Activated CD4-positive, alpha-beta memory T cell treated with anti-CD3 and anti-CD28 coated beads for 36 hours (primary cell): ENCODE data around the gene TRAPPC12. TPM values are rescaled to one million over a fixed set of nuclear protein-coding genes. Genes with fewer than 3 reads are reported as not detected.
"Not testable (repeated sequence)": the region's sequence is repeated elsewhere in the genome, so short reads cannot be mapped to it uniquely, and the experiment has no call there.

Experiments
- CTCF ChIA-PET: fragments of 350-600 bp; sonication (Branson Sonifier 250); formaldehyde crosslinking; loops from one replicate; lab custom pipeline; 2021; ENCODE audit warnings: antibody characterized with exemption, inconsistent platforms; lab: Charles Lee
- POLR2A ChIA-PET: fragments of 350-600 bp; sonication (Branson Sonifier 250); formaldehyde crosslinking; loops from one replicate; lab custom pipeline; 2021; ENCODE audit warnings: antibody characterized with exemption; lab: Charles Lee
- DNase-seq: peaks from one replicate; pipeline ENCODE4 v3.0.0-alpha.2; 2020
- H3K27ac Mint-ChIP-seq: one replicate; pipeline ENCODE4 v1.8.0; 2021; ENCODE audit warnings: mixed read lengths
- H3K27me3 Mint-ChIP-seq: one replicate; pipeline ENCODE4 v1.8.0; 2021; ENCODE audit warnings: mixed read lengths
- H3K36me3 Mint-ChIP-seq: one replicate; pipeline ENCODE4 v1.8.0; 2021; ENCODE audit warnings: mixed read lengths
- H3K4me1 Mint-ChIP-seq: one replicate; pipeline ENCODE4 v1.8.0; 2021; ENCODE audit warnings: low read depth, mixed read lengths
- H3K4me3 Mint-ChIP-seq: one replicate; pipeline ENCODE4 v1.8.0; 2021; ENCODE audit warnings: mild to moderate bottlenecking, mixed read lengths
- H3K9me3 Mint-ChIP-seq: one replicate; pipeline ENCODE4 v1.8.0; 2021; ENCODE audit warnings: mixed read lengths
- intact Hi-C: fragments of 100-400 bp; cut with micrococcal nuclease; formaldehyde crosslinking; loops from one replicate; pipeline ENCODE4 v1.15.1; 2023
- total RNA-seq, 2 experiments: library from RNA; stranded (reverse); gene quantifications; one replicate each; pipeline ENCODE4 v1.2.3, GENCODE V29; 2021

The TRAPPC12 gene
- total RNA-seq, 2 experiments from 2014 or later: 61.4 to 64.3 TPM

DNA sequence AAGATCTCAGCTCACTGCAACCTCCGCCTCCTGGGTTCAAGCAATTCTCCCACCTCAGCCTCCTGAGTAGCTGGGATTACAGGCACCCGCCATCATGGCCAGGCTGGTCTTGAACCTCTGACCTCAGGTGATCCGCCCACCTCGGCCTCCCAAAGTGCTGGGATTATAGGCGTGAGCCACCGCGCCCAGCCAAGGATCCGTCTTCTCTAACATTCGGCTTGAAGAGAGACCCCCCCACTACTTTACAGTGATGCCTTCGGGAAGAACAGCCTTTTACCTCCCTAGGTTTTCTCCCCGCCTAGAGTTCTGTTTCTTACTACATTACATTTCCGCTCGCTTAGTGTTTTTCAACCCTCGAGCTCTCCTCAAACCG lies 117.2 kb downstream of the TRAPPC12 start:
- CTCF ChIA-PET, H3K4me1 Mint-ChIP-seq, DNase-seq, H3K9me3 Mint-ChIP-seq, POLR2A ChIA-PET, H3K27me3 Mint-ChIP-seq, H3K4me3 Mint-ChIP-seq, H3K27ac Mint-ChIP-seq, intact Hi-C loops: not testable (repeated sequence)
- H3K36me3 Mint-ChIP-seq: peaks cover 29% of the 10 kb centered on the region

DNA sequence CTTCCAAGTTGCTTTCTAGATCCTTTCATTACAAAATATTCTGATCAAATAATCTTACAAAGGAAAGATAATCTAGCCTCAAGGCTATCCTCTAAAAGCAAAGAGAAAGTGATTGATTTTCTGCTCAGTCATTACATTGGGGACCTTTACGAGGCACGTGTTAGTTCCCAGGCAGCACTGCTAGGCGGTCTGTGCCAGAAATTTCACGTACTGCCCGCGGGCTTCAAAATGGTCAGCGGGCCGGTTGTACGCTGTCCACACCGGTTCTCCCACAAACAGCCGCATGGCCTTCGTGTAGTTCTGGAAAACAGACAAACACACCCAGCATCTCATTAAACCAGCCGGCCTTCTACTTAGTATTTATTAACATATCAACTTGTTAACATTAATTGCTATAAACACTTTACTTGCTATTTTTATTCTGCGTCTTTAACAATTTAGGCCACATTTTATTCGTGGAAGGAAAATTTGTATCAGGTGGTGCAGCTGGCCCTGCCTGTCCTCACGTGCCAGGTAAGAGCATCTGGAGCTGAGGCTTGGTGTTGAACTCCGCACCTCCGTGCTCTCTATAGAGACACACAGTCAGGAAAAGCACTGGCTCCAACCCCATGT lies 119.4 kb downstream of the TRAPPC12 start:
- H3K27me3 Mint-ChIP-seq: no peaks in the 10 kb centered on the region
- DNase-seq: no peak
- H3K36me3 Mint-ChIP-seq: peaks cover 36% of the 10 kb centered on the region
- CTCF ChIA-PET: no interaction called here
- POLR2A ChIA-PET: no interaction called here
- H3K4me3 Mint-ChIP-seq: no peak overlapping the region
- intact Hi-C loops: no loop called here
- no peaks in the 10 kb centered on the region for H3K9me3 Mint-ChIP-seq
- H3K4me1 Mint-ChIP-seq: no peaks in the 10 kb centered on the region
- H3K27ac Mint-ChIP-seq: no peak overlapping the region

DNA sequence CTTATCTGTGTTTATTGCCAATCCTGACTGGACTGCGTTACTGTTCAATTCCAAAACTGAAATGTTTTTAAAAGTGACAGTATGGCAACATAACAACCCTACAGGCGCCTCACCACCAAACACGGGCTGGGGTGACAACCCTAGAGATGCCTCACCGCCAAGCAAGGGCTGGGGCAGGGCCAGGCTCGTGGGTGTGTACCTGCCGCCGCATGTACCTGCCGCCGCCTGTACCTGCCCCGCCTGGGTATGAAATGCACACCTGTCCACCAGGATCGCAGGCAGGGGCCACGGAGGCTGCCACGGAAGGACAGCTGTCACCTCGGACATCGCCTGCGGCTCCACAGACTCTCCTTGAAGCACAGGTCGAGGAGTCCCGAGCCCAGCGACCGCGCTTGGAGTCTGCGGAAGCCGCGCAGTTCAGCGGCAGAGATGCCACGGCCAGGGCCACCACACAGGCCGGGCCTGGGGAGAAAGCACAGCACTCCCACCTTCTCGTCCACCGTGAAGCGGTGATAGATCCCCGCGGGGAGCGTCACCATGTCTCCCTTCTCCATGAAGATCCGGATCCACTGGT lies 120.9 kb downstream of the TRAPPC12 start:
- H3K27me3 Mint-ChIP-seq: no peaks in the 10 kb centered on the region
- no peaks in the 10 kb centered on the region for H3K4me1 Mint-ChIP-seq
- H3K27ac Mint-ChIP-seq: no peak overlapping the region
- DNase-seq: no peak
- H3K36me3 Mint-ChIP-seq: peaks cover 47% of the 10 kb centered on the region
- POLR2A ChIA-PET: no interaction called here
- CTCF ChIA-PET: no interaction called here
- H3K9me3 Mint-ChIP-seq: no peaks in the 10 kb centered on the region
- H3K4me3 Mint-ChIP-seq: no peak overlapping the region
- intact Hi-C loops: no loop called here

DNA sequence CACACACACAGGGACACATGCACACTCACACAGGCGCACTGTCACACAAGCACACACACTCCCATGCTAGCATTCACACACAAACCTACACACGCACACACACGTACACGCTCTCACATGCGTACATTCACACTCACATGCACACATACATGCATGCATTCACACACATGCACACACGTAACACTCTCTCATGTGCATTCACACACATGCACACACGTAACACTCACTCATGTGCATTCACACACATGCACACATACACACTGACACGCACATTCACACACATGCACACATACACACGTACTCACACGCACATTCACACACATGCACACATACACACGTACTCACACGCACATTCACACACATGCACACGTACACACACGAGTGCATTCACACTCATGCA lies 123.6 kb downstream of the TRAPPC12 start:
- POLR2A ChIA-PET: no interaction called here
- Mint-ChIP-seq H3K9me3 (no peaks in the 10 kb centered on the region), H3K4me1 (no peaks in the 10 kb centered on the region), H3K4me3 (no peak overlapping the region), H3K27me3 (no peaks in the 10 kb centered on the region), H3K27ac (no peak overlapping the region), H3K36me3 (peaks cover 60% of the 10 kb centered on the region)
- DNase-seq: no peak
- CTCF ChIA-PET: no interaction called here
- intact Hi-C loops: no loop called here

DNA sequence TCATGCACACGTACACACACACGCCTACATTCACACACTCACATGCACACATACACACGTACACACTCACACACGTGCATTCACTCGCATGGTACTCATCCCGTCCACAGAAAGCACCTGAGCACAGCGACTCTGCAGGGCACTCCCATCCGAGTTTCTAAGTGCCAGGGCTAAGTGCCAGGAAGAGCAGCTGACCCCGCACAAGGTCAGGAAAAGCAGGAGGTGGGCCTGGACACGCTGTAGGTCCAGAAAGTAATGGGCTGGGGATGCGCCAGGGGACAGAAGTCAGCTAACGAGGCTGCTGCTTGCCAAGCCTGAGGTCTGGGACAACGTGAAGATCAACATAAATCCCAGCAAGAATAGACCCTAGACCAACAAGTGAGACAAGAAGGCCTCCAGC lies 124.0 kb downstream of the TRAPPC12 start:
- H3K36me3 Mint-ChIP-seq: peaks cover 59% of the 10 kb centered on the region
- intact Hi-C loops: no loop called here
- no peaks in the 10 kb centered on the region for H3K4me1 Mint-ChIP-seq
- POLR2A ChIA-PET: no interaction called here
- no peak overlapping the region for H3K27ac Mint-ChIP-seq
- H3K27me3 Mint-ChIP-seq: no peaks in the 10 kb centered on the region
- no peak overlapping the region for H3K4me3 Mint-ChIP-seq
- CTCF ChIA-PET: no interaction called here
- no peaks in the 10 kb centered on the region for H3K9me3 Mint-ChIP-seq
- no peak for DNase-seq

DNA sequence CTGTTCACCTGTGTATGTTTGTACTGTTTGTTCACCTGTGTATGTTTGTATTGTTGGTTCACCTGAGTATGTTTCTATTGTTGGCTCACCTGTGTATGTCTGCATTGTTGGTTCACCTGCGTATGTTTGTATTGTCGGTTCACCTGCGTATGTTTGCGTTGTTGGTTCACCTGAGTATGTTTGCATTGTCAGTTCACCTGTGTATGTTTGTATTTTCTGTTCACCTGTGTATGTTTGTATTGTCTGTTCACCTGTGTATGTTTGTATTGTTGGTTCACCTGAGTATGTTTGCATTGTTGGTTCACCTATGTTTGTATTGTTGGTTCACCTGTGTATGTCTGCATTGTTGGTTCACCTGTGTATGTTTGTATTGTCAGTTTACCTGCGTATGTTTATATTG lies 125.2 kb downstream of the TRAPPC12 start:
- no peaks in the 10 kb centered on the region for H3K4me1 Mint-ChIP-seq
- H3K27ac Mint-ChIP-seq: no peak overlapping the region
- intact Hi-C loops: no loop called here
- no peaks in the 10 kb centered on the region for H3K9me3 Mint-ChIP-seq
- POLR2A ChIA-PET: no interaction called here
- no peak overlapping the region for H3K4me3 Mint-ChIP-seq
- no peaks in the 10 kb centered on the region for H3K27me3 Mint-ChIP-seq
- peaks cover 54% of the 10 kb centered on the region for H3K36me3 Mint-ChIP-seq
- DNase-seq: no peak
- CTCF ChIA-PET: interaction anchor here (0.6 to 1.6 kb wide), 2 partner anchors 31 to 81 kb away, joined by 3 to 4 read pairs; no protein-coding TSS in a partner anchor

DNA sequence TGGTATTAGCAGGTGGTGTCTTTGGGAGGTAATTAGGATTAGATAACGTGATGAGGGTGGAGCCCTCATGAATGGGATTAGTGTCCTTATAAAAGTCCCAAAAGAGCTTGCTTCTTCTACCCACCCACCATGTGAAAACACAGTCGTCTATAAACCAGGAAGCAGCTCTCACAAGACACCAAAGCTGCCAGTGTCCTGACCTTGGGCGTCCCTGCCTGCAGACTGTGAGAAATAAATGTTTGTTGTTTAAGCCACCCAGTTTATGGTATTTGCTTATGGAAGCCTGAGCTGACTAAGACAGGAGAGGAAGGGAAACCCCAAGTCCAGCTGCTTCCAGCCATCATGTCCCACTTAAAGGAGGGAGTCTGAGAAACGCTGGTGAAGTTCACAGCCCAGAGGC lies 126.3 kb downstream of the TRAPPC12 start:
- H3K27me3 Mint-ChIP-seq: no peaks in the 10 kb centered on the region
- no peak overlapping the region for H3K27ac Mint-ChIP-seq
- H3K9me3 Mint-ChIP-seq: no peaks in the 10 kb centered on the region
- ChIA-PET POLR2A (no interaction called here), CTCF (interaction anchor here (1.6 kb wide), 1 partner anchor 82 kb away, joined by 4 read pairs; no protein-coding TSS in a partner anchor)
- H3K36me3 Mint-ChIP-seq: peaks cover 55% of the 10 kb centered on the region
- H3K4me1 Mint-ChIP-seq: no peaks in the 10 kb centered on the region
- no peak overlapping the region for H3K4me3 Mint-ChIP-seq
- intact Hi-C loops: no loop called here
- DNase-seq: no peak

DNA sequence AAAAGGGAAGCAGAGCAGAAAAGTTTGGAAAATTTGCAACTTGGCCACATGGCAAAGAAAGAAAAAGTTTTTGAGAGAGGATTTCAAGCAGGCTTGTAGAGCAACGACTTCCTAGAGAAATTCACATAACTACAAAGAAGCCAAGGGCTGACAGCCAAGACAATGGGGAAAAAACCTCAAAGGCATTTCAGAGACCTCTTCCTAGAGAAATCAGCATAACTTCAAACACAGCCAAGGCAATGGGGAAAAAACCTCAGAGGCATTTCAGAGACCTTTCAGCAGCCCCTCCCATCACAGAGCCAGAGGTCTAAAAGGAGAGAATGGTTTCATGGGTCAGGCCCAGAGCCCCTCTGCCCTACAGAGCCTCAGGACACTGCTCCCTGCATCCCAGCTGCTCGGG lies 132.6 kb downstream of the TRAPPC12 start:
- intact Hi-C loops: no loop called here
- CTCF ChIA-PET: no interaction called here
- no peak for DNase-seq
- Mint-ChIP-seq H3K27me3 (no peaks in the 10 kb centered on the region), H3K9me3 (peaks cover 12% of the 10 kb centered on the region), H3K4me1 (peaks cover 7% of the 10 kb centered on the region), H3K36me3 (peaks cover 69% of the 10 kb centered on the region), H3K4me3 (no peak overlapping the region), H3K27ac (no peak overlapping the region)
- POLR2A ChIA-PET: no interaction called here

DNA sequence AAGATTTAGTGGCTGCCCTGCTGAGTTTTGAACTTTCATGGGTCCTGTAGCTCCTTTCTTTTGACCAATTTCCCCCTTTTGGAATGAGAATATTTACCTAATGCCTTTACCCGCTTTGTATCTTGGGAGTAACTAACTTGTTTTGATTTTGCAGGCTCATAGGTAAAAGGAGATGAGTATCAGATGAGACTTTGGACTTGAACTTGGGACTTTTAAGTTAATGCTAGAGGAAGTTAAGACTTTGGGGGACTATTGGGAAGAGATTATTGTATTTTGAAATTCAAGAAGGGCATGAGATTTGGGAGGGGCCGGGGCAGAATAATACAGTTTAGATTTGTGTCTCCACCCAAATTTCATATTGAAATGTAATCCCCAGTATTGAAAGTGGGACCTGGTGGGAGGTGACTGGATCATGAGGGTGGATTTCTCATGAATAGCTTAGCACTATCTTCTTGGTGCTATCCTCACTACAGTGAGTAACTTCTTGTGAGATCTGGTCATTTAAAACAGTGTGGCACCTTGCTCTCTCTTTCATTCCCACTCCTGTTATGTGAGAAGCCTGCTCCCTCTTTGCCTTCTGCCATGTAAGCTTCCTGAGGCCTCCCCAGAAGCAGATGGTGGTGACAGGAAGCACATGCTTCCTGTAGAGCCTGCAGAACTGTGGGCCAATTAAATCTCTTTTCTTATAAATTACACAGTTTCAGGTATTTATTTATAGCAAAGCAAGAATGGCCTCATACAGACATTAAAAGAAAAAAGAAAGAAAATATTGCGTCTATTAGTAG lies 133.7 kb downstream of the TRAPPC12 start:
- intact Hi-C loops: no loop called here
- Mint-ChIP-seq H3K4me3 (no peak overlapping the region), H3K27ac (no peak overlapping the region), H3K27me3 (no peaks in the 10 kb centered on the region), H3K4me1 (peaks cover 15% of the 10 kb centered on the region), H3K36me3 (peaks cover 59% of the 10 kb centered on the region), H3K9me3 (peaks cover 12% of the 10 kb centered on the region)
- no peak for DNase-seq
- ChIA-PET CTCF (no interaction called here), POLR2A (no interaction called here)

DNA sequence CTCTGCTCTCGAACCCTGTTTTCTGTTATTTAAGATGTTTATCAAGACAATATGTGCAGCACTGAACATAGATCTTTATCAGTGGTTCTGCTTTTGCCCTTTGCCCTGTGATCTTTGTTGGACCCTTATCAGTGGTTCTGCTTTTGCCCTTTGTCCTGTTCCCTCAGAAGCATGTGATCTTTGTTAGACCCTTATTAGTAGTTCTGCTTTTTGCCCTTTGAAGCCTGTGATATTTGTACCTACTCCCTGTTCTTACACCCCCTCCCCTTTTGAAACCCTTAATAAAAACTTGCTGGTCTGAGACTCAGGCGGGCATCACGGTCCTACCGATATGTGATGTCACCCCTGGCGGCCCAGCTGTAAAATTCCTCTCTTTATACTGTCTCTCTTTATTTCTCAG lies 135.9 kb downstream of the TRAPPC12 start:
- Mint-ChIP-seq H3K36me3 (peaks cover 51% of the 10 kb centered on the region), H3K9me3 (peaks cover 12% of the 10 kb centered on the region), H3K4me1 (peaks cover 25% of the 10 kb centered on the region)
- CTCF ChIA-PET, intact Hi-C loops, H3K27me3 Mint-ChIP-seq, H3K27ac Mint-ChIP-seq, DNase-seq, POLR2A ChIA-PET, H3K4me3 Mint-ChIP-seq: not testable (repeated sequence)

DNA sequence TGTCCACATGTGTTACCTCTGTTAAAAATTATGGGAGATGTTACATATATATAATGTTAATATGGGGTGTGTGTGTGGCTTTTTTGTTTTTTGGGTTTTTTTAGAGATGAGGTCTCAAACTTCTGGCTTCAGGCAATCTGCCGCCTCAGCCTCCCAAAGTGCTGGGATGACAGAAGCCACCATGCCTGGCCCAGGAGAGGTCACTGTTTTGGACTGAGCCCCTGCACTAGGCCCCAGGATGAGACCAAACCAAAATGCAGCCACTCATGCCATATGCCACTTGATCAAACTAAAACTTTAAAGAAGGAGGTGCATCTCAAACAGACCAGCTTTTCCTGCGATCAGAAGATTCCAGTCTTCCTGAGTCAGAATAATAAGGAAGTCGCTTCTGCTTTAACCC lies 137.3 kb downstream of the TRAPPC12 start:
- H3K36me3 Mint-ChIP-seq: peaks cover 38% of the 10 kb centered on the region
- CTCF ChIA-PET: no interaction called here
- no peak overlapping the region for H3K27ac Mint-ChIP-seq
- H3K9me3 Mint-ChIP-seq: peaks cover 12% of the 10 kb centered on the region
- intact Hi-C loops: no loop called here
- no peak for DNase-seq
- POLR2A ChIA-PET: no interaction called here
- peaks cover 37% of the 10 kb centered on the region for H3K4me1 Mint-ChIP-seq
- H3K4me3 Mint-ChIP-seq: no peak overlapping the region
- no peaks in the 10 kb centered on the region for H3K27me3 Mint-ChIP-seq

DNA sequence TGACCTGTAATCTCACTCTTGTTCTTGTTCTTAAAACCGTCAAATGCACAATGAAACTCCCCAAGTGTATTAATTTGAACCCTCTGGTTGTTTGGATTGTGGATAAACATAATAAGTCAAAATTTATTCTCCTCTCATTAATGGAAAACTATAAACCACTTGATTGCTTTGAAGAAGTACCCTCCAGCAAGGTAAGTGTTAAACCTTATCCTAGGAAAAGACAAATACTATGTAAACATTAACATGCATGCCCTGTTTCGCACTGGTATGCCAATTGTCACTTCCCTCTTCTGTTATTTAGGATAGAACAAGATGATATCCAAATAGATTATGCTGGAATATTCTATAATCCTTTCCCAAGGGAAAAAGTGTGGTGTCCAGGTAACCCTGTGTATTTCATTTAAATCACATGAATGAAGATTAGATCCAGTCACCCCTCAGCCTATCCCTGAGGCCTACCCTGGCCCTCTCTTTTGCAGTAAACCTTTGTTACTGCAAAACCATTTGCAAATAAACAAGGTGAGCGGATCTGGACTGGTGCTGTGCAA lies 138.5 kb downstream of the TRAPPC12 start:
- CTCF ChIA-PET: interaction anchor here (0.6 kb wide), 1 partner anchor 55 kb away, joined by 3 read pairs; no protein-coding TSS in a partner anchor
- Mint-ChIP-seq H3K9me3 (peaks cover 12% of the 10 kb centered on the region), H3K27me3 (no peaks in the 10 kb centered on the region), H3K4me3 (peak overlapping the region; percentile 84), H3K27ac (peak overlapping the region; percentile 89), H3K36me3 (peaks cover 29% of the 10 kb centered on the region), H3K4me1 (peaks cover 38% of the 10 kb centered on the region)
- POLR2A ChIA-PET: interaction anchor here (1.0 to 2.2 kb wide), 7 partner anchors 11 to 138 kb away, joined by 3 to 16 read pairs (median 4); partner anchors contain the start of genes RNASEH1 and TRAPPC12
- intact Hi-C loops: loop anchor here (2.0 kb wide), 1 partner anchor 295 kb away; no protein-coding TSS in a partner anchor
- DNase-seq: no peak
